Pulmonary artery endothelial cell (primary cell): ENCODE results near the gene MAP3K20. TPM values are rescaled to one million over a fixed set of nuclear protein-coding genes. Genes with fewer than 3 reads are reported as not detected.

Source experiments
- DNase-seq: peaks from one replicate; pipeline ENCODE4 v3.0.0-alpha.2; 2011; ENCODE audit warnings: low read depth, low spot score
- total RNA-seq: library from RNA; depleted of rRNA; stranded (reverse); fragments of >200 nt; gene quantifications from 2 replicates; pipeline ENCODE4 v1.2.3, GENCODE V29; 2014

Gene MAP3K20
- total RNA-seq, 1 donor from 2014 or later = 31.7 TPM

- no peak for DNase-seq
These were observed 25.0 kb upstream of the MAP3K20 start for GRCh38 chr2:173050684-173051083.

GRCh38 chr2:173051463-173052215, 24.0 kb upstream of the MAP3K20 start:
- no peak for DNase-seq

- no peak for DNase-seq
These were observed 22.5 kb upstream of the MAP3K20 start for GRCh38 chr2:173053043-173053699.

- DNase-seq = no peak
These were observed 21.2 kb upstream of the MAP3K20 start for GRCh38 chr2:173054466-173054865.

GRCh38 chr2:173056705-173057364, 18.8 kb upstream of the MAP3K20 start:
- no peak for DNase-seq

- DNase-seq = no peak
These were observed 17.5 kb upstream of the MAP3K20 start for GRCh38 chr2:173058097-173058496.

- DNase-seq = no peak
These were observed 17.0 kb upstream of the MAP3K20 start for GRCh38 chr2:173058673-173059072.

- DNase-seq = no peak
These were observed 16.4 kb upstream of the MAP3K20 start for GRCh38 chr2:173059292-173059691.

- DNase-seq = no peak
These were observed 15.6 kb upstream of the MAP3K20 start for GRCh38 chr2:173059971-173060461.

GRCh38 chr2:173062801-173063200, 12.8 kb upstream of the MAP3K20 start:
- no peak for DNase-seq

GRCh38 chr2:173064151-173064805, 11.4 kb upstream of the MAP3K20 start:
- DNase-seq = no peak

GRCh38 chr2:173066887-173067676, 8.6 kb upstream of the MAP3K20 start:
- DNase-seq = no peak

GRCh38 chr2:173075056-173075780, 428 bp upstream of the MAP3K20 start:
- no peak for DNase-seq

GRCh38 chr2:173076581-173077345, 1.1 kb downstream of the MAP3K20 start:
- no peak for DNase-seq

GRCh38 chr2:173077506-173078177, 2.0 kb downstream of the MAP3K20 start:
- no peak for DNase-seq

GRCh38 chr2:173079141-173079540, 3.5 kb downstream of the MAP3K20 start:
- DNase-seq = no peak

GRCh38 chr2:173079973-173080860, 4.6 kb downstream of the MAP3K20 start:
- no peak for DNase-seq
